Measurements from ENCODE around the gene ATG16L1.

DNA sequence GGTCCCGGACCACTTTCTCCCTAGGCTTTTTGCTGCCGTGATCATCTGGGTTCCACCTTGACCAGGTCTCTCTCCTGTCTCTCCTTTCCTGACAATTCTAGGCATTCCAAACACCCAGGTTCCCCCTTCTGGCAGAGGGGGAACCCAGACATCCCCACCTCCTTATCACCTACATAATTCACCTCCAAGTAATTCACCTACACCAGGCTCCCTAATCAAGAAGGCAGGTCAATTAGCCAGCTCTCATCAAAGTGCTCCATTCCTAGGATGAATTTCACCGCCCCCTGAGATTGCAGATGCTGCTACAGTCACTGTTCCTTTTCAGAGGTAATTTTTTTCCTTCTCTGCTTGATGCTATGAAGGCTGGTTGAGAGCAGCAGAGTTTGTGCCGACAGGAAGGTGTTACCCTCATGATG is 42.3 kb upstream of the ATG16L1 start:
- no peak for TF ChIP-seq POLR2A (IDR thresholded peaks at IDR 0.05)
- TF ChIP-seq, protein P1, sequence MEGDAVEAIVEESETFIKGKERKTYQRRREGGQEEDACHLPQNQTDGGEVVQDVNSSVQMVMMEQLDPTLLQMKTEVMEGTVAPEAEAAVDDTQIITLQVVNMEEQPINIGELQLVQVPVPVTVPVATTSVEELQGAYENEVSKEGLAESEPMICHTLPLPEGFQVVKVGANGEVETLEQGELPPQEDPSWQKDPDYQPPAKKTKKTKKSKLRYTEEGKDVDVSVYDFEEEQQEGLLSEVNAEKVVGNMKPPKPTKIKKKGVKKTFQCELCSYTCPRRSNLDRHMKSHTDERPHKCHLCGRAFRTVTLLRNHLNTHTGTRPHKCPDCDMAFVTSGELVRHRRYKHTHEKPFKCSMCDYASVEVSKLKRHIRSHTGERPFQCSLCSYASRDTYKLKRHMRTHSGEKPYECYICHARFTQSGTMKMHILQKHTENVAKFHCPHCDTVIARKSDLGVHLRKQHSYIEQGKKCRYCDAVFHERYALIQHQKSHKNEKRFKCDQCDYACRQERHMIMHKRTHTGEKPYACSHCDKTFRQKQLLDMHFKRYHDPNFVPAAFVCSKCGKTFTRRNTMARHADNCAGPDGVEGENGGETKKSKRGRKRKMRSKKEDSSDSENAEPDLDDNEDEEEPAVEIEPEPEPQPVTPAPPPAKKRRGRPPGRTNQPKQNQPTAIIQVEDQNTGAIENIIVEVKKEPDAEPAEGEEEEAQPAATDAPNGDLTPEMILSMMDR (IDR thresholded peaks at IDR 0.05), result no peak
- TF ChIP-seq EP300 (IDR thresholded peaks at IDR 0.05), result no peak

Data from ovary (tissue), 3 donors.